Astrocyte (in vitro differentiated cells and primary cell): ENCODE results near the gene MOGAT3.

Experiments used
- CTCF ChIP-seq: IDR thresholded peaks from 2 replicates; pipeline ENCODE4 v1.5.1; 2011; ENCODE audit warnings: low read depth, mild to moderate bottlenecking, inconsistent platforms, low read length, moderate library complexity; ENCODE audit not compliant: insufficient read depth
- EZH2 ChIP-seq: IDR thresholded peaks from 2 replicates; pipeline ENCODE4 v1.6.1; 2012; ENCODE audit warnings: mild to moderate bottlenecking, low read length, inconsistent platforms; ENCODE audit not compliant: insufficient read depth

DNA sequence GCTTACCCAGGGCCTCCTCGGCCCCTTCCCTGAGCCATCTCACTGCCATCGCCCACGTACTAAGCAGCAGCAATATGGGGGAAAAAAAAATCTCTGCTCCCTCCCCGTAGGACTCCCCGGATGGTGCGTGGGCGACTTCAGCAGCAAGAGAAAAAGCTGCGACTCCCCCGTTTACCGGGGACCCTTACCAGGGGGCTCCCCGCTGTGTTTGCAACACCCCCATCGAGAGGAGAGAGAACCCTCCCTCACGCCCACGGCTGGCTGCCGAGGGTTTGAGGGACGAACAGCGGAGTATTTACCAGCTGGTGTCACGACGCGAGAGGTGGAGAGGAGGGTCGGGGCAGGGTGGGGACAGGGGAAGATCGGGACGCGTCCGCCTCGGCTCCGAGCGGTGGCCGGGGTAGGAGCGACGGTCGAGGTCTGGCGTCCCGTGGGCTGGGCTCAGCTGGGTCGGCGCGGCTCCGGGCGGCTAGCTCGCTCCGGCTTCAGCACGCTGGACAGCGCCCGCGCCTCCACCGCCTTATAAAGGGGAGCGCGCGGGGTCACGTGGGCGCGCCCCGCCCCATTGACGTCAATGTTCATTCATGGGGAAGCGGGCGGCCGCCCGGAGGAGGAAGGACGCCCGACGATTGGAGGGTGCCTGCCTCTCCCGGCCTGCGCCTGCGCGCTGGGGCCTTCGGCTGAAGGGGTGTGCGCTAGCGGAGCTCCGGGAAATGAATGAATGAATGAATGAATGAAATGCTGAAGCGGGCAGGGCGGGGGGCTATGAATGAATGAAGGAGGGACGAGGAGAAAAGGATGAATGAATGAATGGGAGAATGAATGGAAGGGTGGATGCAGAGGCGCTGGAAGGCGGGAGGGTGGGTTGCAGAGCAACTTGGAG lies 35.5 kb downstream of the MOGAT3 start, which contains the start of gene VGF:
- TF ChIP-seq CTCF (no peak), EZH2 (no peak)
